HCT116 (cell line): ENCODE results near the gene TCOF1.

Source experiments
- CEBPB ChIP-seq: IDR thresholded peaks from 2 replicates; pipeline ENCODE4 v1.6.1; 2012; ENCODE audit warnings: low read depth
- SIN3A ChIP-seq: IDR thresholded peaks from 2 replicates; pipeline ENCODE4 v1.6.1; 2012; ENCODE audit warnings: low read depth
- SP1 ChIP-seq: IDR thresholded peaks from 2 replicates; pipeline ENCODE4 v1.6.1; 2012; ENCODE audit warnings: low read depth
- YY1 ChIP-seq: IDR thresholded peaks from 2 replicates; pipeline ENCODE4 v1.6.1; 2011; ENCODE audit warnings: low read length, low read depth, moderate library complexity, mild to moderate bottlenecking; ENCODE audit not compliant: insufficient replicate concordance; ENCODE audit errors: extremely low read depth
- ZNF274 ChIP-seq: fragments of 200-500 bp; sonication (Bioruptor generic); IDR thresholded peaks from 2 replicates; pipeline ENCODE4 v1.6.1; 2014; ENCODE audit warnings: mild to moderate bottlenecking, low read depth, low read length, inconsistent platforms

DNA sequence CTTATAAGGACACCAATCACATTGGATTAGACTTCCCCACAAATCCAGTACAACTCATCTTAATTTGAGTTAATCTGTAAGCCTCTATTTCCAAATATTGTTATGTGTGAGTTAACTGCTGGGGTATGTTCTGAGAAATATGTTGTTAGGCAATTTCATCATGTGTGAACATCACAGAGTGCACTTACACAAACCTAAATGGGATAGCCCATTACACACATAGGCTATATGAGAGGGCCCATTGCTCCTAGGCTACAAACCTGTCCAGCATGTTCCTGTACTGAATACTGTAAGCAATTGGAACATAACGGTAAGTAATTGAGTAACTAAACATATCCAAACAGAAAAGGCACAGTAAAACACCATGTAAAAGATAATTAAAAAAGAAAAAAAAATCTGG lies 35.7 kb upstream of the TCOF1 start:
- TF ChIP-seq ZNF274 (no peak), CEBPB (no peak), SP1 (no peak), SIN3A (no peak), YY1 (no peak)
